Smooth muscle cell of the brain vasculature (primary cell): ENCODE measurements around the gene ZNF396.
A peak's percentile ranks its signal among the peaks of the same experiment; 100 is the strongest.

ENCODE experiments used
- DNase-seq: peaks from one replicate; pipeline ENCODE4 v3.0.0-alpha.2; 2012; ENCODE audit warnings: low read depth, low spot score

Gene ZNF396

GRCh38 chr18:35376742-35377695, at the start of gene ZNF396:
ZNF396 (minus strand) TSS chr18:35377337; CDS start chr18:35374292, 3,045 bp downstream.
- DNase-seq = no peak

- no peak for DNase-seq
Observed at GRCh38 chr18:35426786-35427185, 49.6 kb upstream of the ZNF396 start.

- no peak for DNase-seq
Observed at GRCh38 chr18:35424356-35424755, 47.2 kb upstream of the ZNF396 start.

GRCh38 chr18:35422237-35422636, 45.1 kb upstream of the ZNF396 start:
- no peak for DNase-seq

GRCh38 chr18:35418610-35419009, 41.5 kb upstream of the ZNF396 start:
- DNase-seq = no peak

GRCh38 chr18:35417223-35417622, 40.1 kb upstream of the ZNF396 start:
- no peak for DNase-seq

GRCh38 chr18:35415511-35416073, 38.5 kb upstream of the ZNF396 start:
- no peak for DNase-seq

- DNase-seq = no peak
Observed at GRCh38 chr18:35413163-35413511, 36.0 kb upstream of the ZNF396 start.

GRCh38 chr18:35411625-35412351, 34.7 kb upstream of the ZNF396 start:
- no peak for DNase-seq

- DNase-seq = no peak
Observed at GRCh38 chr18:35410561-35410960, 33.4 kb upstream of the ZNF396 start.

GRCh38 chr18:35409911-35410310, 32.8 kb upstream of the ZNF396 start:
- DNase-seq = no peak

- no peak for DNase-seq
Observed at GRCh38 chr18:35408843-35409261, 31.7 kb upstream of the ZNF396 start.

GRCh38 chr18:35407871-35408481, 30.8 kb upstream of the ZNF396 start:
- DNase-seq = peak; percentile 62

- DNase-seq = no peak
Observed at GRCh38 chr18:35406666-35407065, 29.5 kb upstream of the ZNF396 start.

- DNase-seq = no peak
Observed at GRCh38 chr18:35397976-35398375, 20.8 kb upstream of the ZNF396 start.

GRCh38 chr18:35393716-35394115, 16.6 kb upstream of the ZNF396 start:
- no peak for DNase-seq

- no peak for DNase-seq
Observed at GRCh38 chr18:35392375-35392774, 15.2 kb upstream of the ZNF396 start.

- DNase-seq = no peak
Observed at GRCh38 chr18:35390951-35391700, 14.0 kb upstream of the ZNF396 start.

GRCh38 chr18:35389095-35389618, 12.0 kb upstream of the ZNF396 start:
- no peak for DNase-seq

GRCh38 chr18:35387152-35387571, 10.0 kb upstream of the ZNF396 start:
- DNase-seq = no peak

GRCh38 chr18:35386600-35387100, 9.5 kb upstream of the ZNF396 start:
- peak; percentile 72 for DNase-seq
